ENCODE data around the gene MED13. TPM values are rescaled to one million over a fixed set of nuclear protein-coding genes. Genes with fewer than 3 reads are reported as not detected.

The MED13 gene
- total RNA-seq, 5 donors from 2014 or later (not counting 1 experiment from before 2014, with no cell fraction given), result 60.8 to 82.4 (median 77.6) TPM

GRCh38 chr17:62109378-62109902, 44.4 kb upstream of the MED13 start:
- Mint-ChIP-seq H3K4me1 (no peaks in the 10 kb centered on the region), H3K4me3 (no peak overlapping the region), H3K27ac (no peak overlapping the region), H3K27me3 (peaks cover 0 to 5% of the 10 kb centered on the region in 2 donors), H3K36me3 (no peaks in the 10 kb centered on the region), H3K9me3 (peaks cover 0 to 4% (median 0%) of the 10 kb centered on the region in 3 donors)
- DNase-seq (peak; percentile 3 to 53 (median 28)), ATAC-seq (replicated peaks in 1 of 4) (peak; percentile 74 to 91 (median 79))
- 34% methylated on average over 2 of the region's 2 CpGs for WGBS (ENCODE audit: insufficient coverage)
- H3K9me3 ChIP-seq, result no peaks in the 10 kb centered on the region
- POLR2A ChIA-PET, result interaction anchor here in 1 of 2 donors (0.6 kb wide), 1 partner anchor 286 kb away, joined by 3 read pairs; no protein-coding TSS in a partner anchor
- CTCF ChIA-PET, result interaction anchor here in 1 of 2 donors (0.5 to 1.5 kb wide), 4 partner anchors 43 to 247 kb away, joined by 3 to 5 read pairs (median 4); no protein-coding TSS in a partner anchor
- peaks cover 0 to 4% of the 10 kb centered on the region in 2 experiments for H3K27me3 ChIP-seq (replicated peaks in 1 of 2; ENCODE audit: control insufficient read depth in 2 of 2, extremely low read depth in 1 of 2, insufficient read depth in 2 of 2, low read length in 1 of 2)
- H3K4me1 ChIP-seq (ENCODE audit: control insufficient read depth in 1 of 2, extremely low read depth in 1 of 2, insufficient read depth in 2 of 2, low read length in 2 of 2), result no peaks in the 10 kb centered on the region
- no peak overlapping the region for H3K4me3 ChIP-seq (ENCODE audit: control insufficient read depth in 1 of 2, extremely low read depth in 1 of 2, low read length in 1 of 2)
- no peak overlapping the region for H3K27ac ChIP-seq (ENCODE audit: low read length)
- no peaks in the 10 kb centered on the region for H3K36me3 ChIP-seq (ENCODE audit: control insufficient read depth in 2 of 2, extremely low read depth in 1 of 2, insufficient read depth in 1 of 2, low read length in 1 of 2)

GRCh38 chr17:62105861-62106260, 40.8 kb upstream of the MED13 start:
- H3K27ac ChIP-seq (ENCODE audit: low read length), result no peak overlapping the region
- H3K4me1 ChIP-seq (ENCODE audit: control insufficient read depth in 1 of 2, extremely low read depth in 1 of 2, insufficient read depth in 2 of 2, low read length in 2 of 2), result no peaks in the 10 kb centered on the region
- H3K27me3 ChIP-seq (replicated peaks in 1 of 2; ENCODE audit: control insufficient read depth in 2 of 2, extremely low read depth in 1 of 2, insufficient read depth in 2 of 2, low read length in 1 of 2), result no peaks in the 10 kb centered on the region
- Mint-ChIP-seq H3K36me3 (no peaks in the 10 kb centered on the region), H3K27me3 (no peaks in the 10 kb centered on the region), H3K27ac (no peak overlapping the region), H3K4me3 (no peak overlapping the region), H3K9me3 (no peaks in the 10 kb centered on the region), H3K4me1 (no peaks in the 10 kb centered on the region)
- H3K4me3 ChIP-seq (ENCODE audit: control insufficient read depth in 1 of 2, extremely low read depth in 1 of 2, low read length in 1 of 2), result no peak overlapping the region
- no peaks in the 10 kb centered on the region for H3K9me3 ChIP-seq
- ChIA-PET POLR2A (no interaction called here), CTCF (no interaction called here)
- WGBS (ENCODE audit: insufficient coverage), result 100% methylated on average over 1 of the region's 1 CpG
- ATAC-seq (replicated peaks in 1 of 4) (no peak), DNase-seq (no peak)
- H3K36me3 ChIP-seq (ENCODE audit: control insufficient read depth in 2 of 2, extremely low read depth in 1 of 2, insufficient read depth in 1 of 2, low read length in 1 of 2), result no peaks in the 10 kb centered on the region

GRCh38 chr17:62105357-62105756, 40.3 kb upstream of the MED13 start:
- H3K27me3 Mint-ChIP-seq, result no peaks in the 10 kb centered on the region
- ChIA-PET CTCF (no interaction called here), POLR2A (no interaction called here)
- Histone ChIP-seq H3K27ac (ENCODE audit: low read length) (no peak overlapping the region), H3K27me3 (replicated peaks in 1 of 2; ENCODE audit: control insufficient read depth in 2 of 2, extremely low read depth in 1 of 2, insufficient read depth in 2 of 2, low read length in 1 of 2) (no peaks in the 10 kb centered on the region), H3K36me3 (ENCODE audit: control insufficient read depth in 2 of 2, extremely low read depth in 1 of 2, insufficient read depth in 1 of 2, low read length in 1 of 2) (no peaks in the 10 kb centered on the region), H3K9me3 (no peaks in the 10 kb centered on the region), H3K4me1 (ENCODE audit: control insufficient read depth in 1 of 2, extremely low read depth in 1 of 2, insufficient read depth in 2 of 2, low read length in 2 of 2) (no peaks in the 10 kb centered on the region), H3K4me3 (ENCODE audit: control insufficient read depth in 1 of 2, extremely low read depth in 1 of 2, low read length in 1 of 2) (no peak overlapping the region)
- no CpG with 5 or more reads among the region's 3 CpGs for WGBS (ENCODE audit: insufficient coverage)
- ATAC-seq (replicated peaks in 1 of 4) (no peak), DNase-seq (no peak)
- H3K36me3 Mint-ChIP-seq, result no peaks in the 10 kb centered on the region
- H3K9me3 Mint-ChIP-seq, result no peaks in the 10 kb centered on the region
- H3K4me1 Mint-ChIP-seq, result no peaks in the 10 kb centered on the region
- no peak overlapping the region for H3K4me3 Mint-ChIP-seq
- no peak overlapping the region for H3K27ac Mint-ChIP-seq

- H3K27ac ChIP-seq (ENCODE audit: low read length), result no peak overlapping the region
- no peak for DNase-seq
- Mint-ChIP-seq H3K4me1 (peaks cover 8 to 12% (median 8%) of the 10 kb centered on the region in 3 donors), H3K27me3 (no peaks in the 10 kb centered on the region), H3K9me3 (no peaks in the 10 kb centered on the region), H3K4me3 (no peak overlapping the region), H3K36me3 (no peaks in the 10 kb centered on the region), H3K27ac (no peak overlapping the region)
- no peak for ATAC-seq (replicated peaks in 1 of 4)
- H3K4me1 ChIP-seq (ENCODE audit: control insufficient read depth in 1 of 2, extremely low read depth in 1 of 2, insufficient read depth in 2 of 2, low read length in 2 of 2), result no peaks in the 10 kb centered on the region
- H3K4me3 ChIP-seq (ENCODE audit: control insufficient read depth in 1 of 2, extremely low read depth in 1 of 2, low read length in 1 of 2), result no peak overlapping the region
- POLR2A ChIA-PET, result no interaction called here
- H3K27me3 ChIP-seq (replicated peaks in 1 of 2; ENCODE audit: control insufficient read depth in 2 of 2, extremely low read depth in 1 of 2, insufficient read depth in 2 of 2, low read length in 1 of 2), result no peaks in the 10 kb centered on the region
- WGBS (ENCODE audit: insufficient coverage), result no CpG with 5 or more reads among the region's 4 CpGs
- CTCF ChIA-PET, result no interaction called here
- no peaks in the 10 kb centered on the region for H3K9me3 ChIP-seq
- no peaks in the 10 kb centered on the region for H3K36me3 ChIP-seq (ENCODE audit: control insufficient read depth in 2 of 2, extremely low read depth in 1 of 2, insufficient read depth in 1 of 2, low read length in 1 of 2)
Measured at GRCh38 chr17:62101515-62101914, 36.4 kb upstream of the MED13 start.

- Mint-ChIP-seq H3K27ac (no peak overlapping the region), H3K36me3 (no peaks in the 10 kb centered on the region), H3K4me1 (peaks cover 8 to 12% (median 8%) of the 10 kb centered on the region in 3 donors), H3K4me3 (no peak overlapping the region), H3K27me3 (no peaks in the 10 kb centered on the region), H3K9me3 (no peaks in the 10 kb centered on the region)
- no peaks in the 10 kb centered on the region for H3K36me3 ChIP-seq (ENCODE audit: control insufficient read depth in 2 of 2, extremely low read depth in 1 of 2, insufficient read depth in 1 of 2, low read length in 1 of 2)
- CTCF ChIA-PET, result interaction anchor here in 1 of 2 donors (0.6 kb wide), 1 partner anchor 35 kb away, joined by 3 read pairs; no protein-coding TSS in a partner anchor
- no peak overlapping the region for H3K27ac ChIP-seq (ENCODE audit: low read length)
- H3K27me3 ChIP-seq (replicated peaks in 1 of 2; ENCODE audit: control insufficient read depth in 2 of 2, extremely low read depth in 1 of 2, insufficient read depth in 2 of 2, low read length in 1 of 2), result no peaks in the 10 kb centered on the region
- no peaks in the 10 kb centered on the region for H3K4me1 ChIP-seq (ENCODE audit: control insufficient read depth in 1 of 2, extremely low read depth in 1 of 2, insufficient read depth in 2 of 2, low read length in 2 of 2)
- ATAC-seq (replicated peaks in 1 of 4) (no peak), DNase-seq (no peak)
- POLR2A ChIA-PET, result no interaction called here
- H3K9me3 ChIP-seq, result no peaks in the 10 kb centered on the region
- H3K4me3 ChIP-seq (ENCODE audit: control insufficient read depth in 1 of 2, extremely low read depth in 1 of 2, low read length in 1 of 2), result no peak overlapping the region
Measured at GRCh38 chr17:62101090-62101489, 36.0 kb upstream of the MED13 start.

- Mint-ChIP-seq H3K9me3 (no peaks in the 10 kb centered on the region), H3K4me1 (peaks cover 8 to 12% (median 8%) of the 10 kb centered on the region in 3 donors), H3K27me3 (no peaks in the 10 kb centered on the region), H3K36me3 (no peaks in the 10 kb centered on the region), H3K4me3 (no peak overlapping the region), H3K27ac (no peak overlapping the region)
- Histone ChIP-seq H3K4me3 (ENCODE audit: control insufficient read depth in 1 of 2, extremely low read depth in 1 of 2, low read length in 1 of 2) (no peak overlapping the region), H3K27ac (ENCODE audit: low read length) (no peak overlapping the region), H3K27me3 (replicated peaks in 1 of 2; ENCODE audit: control insufficient read depth in 2 of 2, extremely low read depth in 1 of 2, insufficient read depth in 2 of 2, low read length in 1 of 2) (no peaks in the 10 kb centered on the region), H3K9me3 (no peaks in the 10 kb centered on the region), H3K4me1 (ENCODE audit: control insufficient read depth in 1 of 2, extremely low read depth in 1 of 2, insufficient read depth in 2 of 2, low read length in 2 of 2) (no peaks in the 10 kb centered on the region), H3K36me3 (ENCODE audit: control insufficient read depth in 2 of 2, extremely low read depth in 1 of 2, insufficient read depth in 1 of 2, low read length in 1 of 2) (no peaks in the 10 kb centered on the region)
- POLR2A ChIA-PET, result no interaction called here
- no CpG with 5 or more reads among the region's 1 CpG for WGBS (ENCODE audit: insufficient coverage)
- no peak for DNase-seq
- no peak for ATAC-seq (replicated peaks in 1 of 4)
- CTCF ChIA-PET, result no interaction called here
Measured at GRCh38 chr17:62100055-62100454, 35.0 kb upstream of the MED13 start.

- WGBS (ENCODE audit: insufficient coverage), result 88% methylated on average over 1 of the region's 2 CpGs
- no peaks in the 10 kb centered on the region for H3K27me3 ChIP-seq (replicated peaks in 1 of 2; ENCODE audit: control insufficient read depth in 2 of 2, extremely low read depth in 1 of 2, insufficient read depth in 2 of 2, low read length in 1 of 2)
- H3K4me3 ChIP-seq (ENCODE audit: control insufficient read depth in 1 of 2, extremely low read depth in 1 of 2, low read length in 1 of 2), result no peak overlapping the region
- no peak overlapping the region for H3K27ac Mint-ChIP-seq
- H3K4me1 Mint-ChIP-seq, result peaks cover 8 to 12% (median 8%) of the 10 kb centered on the region in 3 donors
- H3K4me3 Mint-ChIP-seq, result no peak overlapping the region
- no peak overlapping the region for H3K27ac ChIP-seq (ENCODE audit: low read length)
- no peaks in the 10 kb centered on the region for H3K9me3 ChIP-seq
- H3K4me1 ChIP-seq (ENCODE audit: control insufficient read depth in 1 of 2, extremely low read depth in 1 of 2, insufficient read depth in 2 of 2, low read length in 2 of 2), result no peaks in the 10 kb centered on the region
- no peaks in the 10 kb centered on the region for H3K9me3 Mint-ChIP-seq
- ChIA-PET POLR2A (no interaction called here), CTCF (no interaction called here)
- H3K36me3 Mint-ChIP-seq, result no peaks in the 10 kb centered on the region
- no peak for ATAC-seq (replicated peaks in 1 of 4)
- H3K27me3 Mint-ChIP-seq, result no peaks in the 10 kb centered on the region
- DNase-seq, result no peak
- no peaks in the 10 kb centered on the region for H3K36me3 ChIP-seq (ENCODE audit: control insufficient read depth in 2 of 2, extremely low read depth in 1 of 2, insufficient read depth in 1 of 2, low read length in 1 of 2)
Measured at GRCh38 chr17:62099532-62099931, 34.5 kb upstream of the MED13 start.

Measured in T-cell (primary cell).